Spinal cord (tissue), 10 donors: ENCODE measurements around the gene MIDN. TPM values are rescaled to one million over a fixed set of nuclear protein-coding genes. Genes with fewer than 3 reads are reported as not detected.

Experiments
- DNase-seq, 6 donors: peaks; one replicate each; pipeline versions ENCODE4 v3.0.0 to v3.0.0-alpha.2; 2013 to 2015; ENCODE audit warnings: low spot score in 6 of 6, low read depth in 4 of 6
- H3K27ac ChIP-seq: one replicate; pipeline ENCODE4 v1.5.1; 2013; ENCODE audit warnings: low read depth, low read length, control low read depth
- H3K27me3 ChIP-seq: one replicate; pipeline ENCODE4 v1.6.1; 2013; ENCODE audit warnings: low read length; ENCODE audit not compliant: control insufficient read depth, insufficient read depth
- H3K36me3 ChIP-seq: one replicate; pipeline ENCODE4 v1.6.1; 2013; ENCODE audit warnings: low read length; ENCODE audit not compliant: control insufficient read depth, insufficient read depth
- H3K4me1 ChIP-seq: one replicate; pipeline ENCODE4 v1.6.1; 2013; ENCODE audit warnings: low read length; ENCODE audit not compliant: control insufficient read depth, insufficient read depth
- H3K4me3 ChIP-seq: one replicate; pipeline ENCODE4 v1.5.1; 2013; ENCODE audit warnings: low read depth, low read length, control low read depth
- H3K9me3 ChIP-seq: one replicate; pipeline ENCODE4 v1.6.1; 2013; ENCODE audit warnings: low read length; ENCODE audit not compliant: control insufficient read depth, insufficient read depth
- whole genome bisulfite sequencing: methylation state at CpG from one replicate; pipeline ENCODE4 v1.1.5; 2013; ENCODE audit warnings: missing lambda C conversion rate; ENCODE audit not compliant: insufficient coverage; 5-methylcytosine and 5-hydroxymethylcytosine counted together
- polyA plus RNA-seq, 2 donors: library from polyadenylated mRNA; unstranded; fragments of 120-200 nt; gene quantifications; one replicate each; pipeline ENCODE4 v1.2.1, GENCODE V29; 2013; ENCODE audit not compliant: insufficient read length in 2 of 2
- total RNA-seq, 2 donors: library from RNA; depleted of rRNA in 1 of 2; stranded (reverse); fragments of 120-200 nt in 1 of 2; fragments of >200 nt in 1 of 2; gene quantifications; one replicate each; pipeline versions ENCODE4 v1.2.3 to v1.2.4, GENCODE V29; 2013 to 2014
- donor health status: healthy.

Gene MIDN
- total and polyA plus RNA-seq, 4 donors: 13.3 to 97.1 (median 54.6) TPM

GRCh38 chr19:1258163-1258492 lies 9.7 kb downstream of the MIDN start:
- Histone ChIP-seq H3K27me3 (no peaks in the 10 kb centered on the region), H3K4me1 (peaks cover 95% of the 10 kb centered on the region), H3K9me3 (no peaks in the 10 kb centered on the region), H3K4me3 (no peak overlapping the region), H3K36me3 (peaks cover 72% of the 10 kb centered on the region), H3K27ac (peak overlapping the region; percentile 52)
- 48% methylated on average over 6 of the region's 8 CpGs for WGBS
- DNase-seq: no peak

DNA sequence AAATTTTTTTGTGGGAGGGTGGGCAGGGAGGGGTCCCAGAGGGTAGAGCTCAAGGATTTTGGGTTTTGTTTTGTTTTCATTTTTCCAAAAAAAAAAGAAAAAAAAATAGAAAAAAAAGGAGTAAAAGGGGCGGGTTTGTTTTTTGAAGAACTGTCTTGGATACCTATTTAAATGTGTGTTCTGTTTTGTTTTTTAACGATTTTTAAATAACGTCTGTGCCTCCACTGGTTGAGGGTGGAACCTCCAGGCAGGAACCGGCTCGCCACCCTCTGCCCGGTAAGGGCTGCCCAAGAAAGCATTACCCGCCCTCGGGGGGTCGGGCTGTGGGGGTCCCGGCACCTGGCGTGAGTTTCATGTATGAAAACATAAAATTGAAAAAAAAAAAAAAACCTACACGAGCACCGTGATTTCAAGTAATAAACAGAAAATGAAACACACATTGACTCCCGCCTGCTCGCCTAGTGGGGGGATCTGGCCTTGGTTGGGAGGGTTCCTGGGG lies 10.4 kb downstream of the MIDN start:
- no peak for DNase-seq
- H3K4me3 ChIP-seq: no peak overlapping the region
- H3K27ac ChIP-seq: peak overlapping the region; percentile 86
- WGBS: 33% methylated on average over 3 of the region's 15 CpGs
- peaks cover 66% of the 10 kb centered on the region for H3K36me3 ChIP-seq
- peaks cover 95% of the 10 kb centered on the region for H3K4me1 ChIP-seq
- H3K27me3 ChIP-seq: no peaks in the 10 kb centered on the region
- no peaks in the 10 kb centered on the region for H3K9me3 ChIP-seq

DNA sequence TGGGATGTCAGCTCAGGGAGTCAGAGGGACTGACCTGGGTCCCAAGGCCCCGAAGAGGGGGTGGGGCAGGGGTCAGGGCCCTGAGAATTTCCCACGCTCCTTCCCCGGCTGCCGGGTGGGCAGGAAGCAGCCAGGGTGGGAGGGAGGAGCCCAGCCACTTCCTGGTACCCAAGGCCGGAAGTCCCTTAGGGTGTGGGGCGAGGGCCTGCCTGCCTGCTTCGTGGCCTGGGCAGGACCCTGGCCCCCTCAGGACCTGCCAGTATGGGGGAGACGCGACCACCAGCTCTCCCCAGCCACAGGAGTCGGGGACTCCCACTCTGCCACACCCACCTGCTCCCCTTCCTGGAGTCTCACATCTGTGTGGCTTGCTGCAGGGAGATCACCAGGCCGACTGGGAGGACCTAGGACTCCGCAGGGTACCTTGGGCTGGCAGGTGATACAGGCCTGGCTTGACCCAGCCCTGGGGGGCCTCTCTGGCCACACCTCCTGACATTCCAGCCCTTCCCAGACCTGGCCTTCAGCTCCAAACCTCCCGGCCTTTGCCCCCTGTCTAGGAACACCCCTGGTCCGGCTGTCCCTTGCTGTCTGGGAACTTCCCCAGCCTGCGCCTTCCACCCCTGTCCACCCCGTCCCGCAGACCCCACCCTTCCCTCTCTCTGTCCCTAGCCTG lies 11.0 kb downstream of the MIDN start:
- Histone ChIP-seq H3K9me3 (no peaks in the 10 kb centered on the region), H3K27me3 (no peaks in the 10 kb centered on the region), H3K4me1 (peaks cover 93% of the 10 kb centered on the region), H3K36me3 (peaks cover 61% of the 10 kb centered on the region), H3K27ac (peak overlapping the region; percentile 86), H3K4me3 (no peak overlapping the region)
- WGBS: 35% methylated on average over 14 of the region's 17 CpGs
- DNase-seq: peak in 1 of 6 donors; percentile 17

GRCh38 chr19:1259876-1260748 lies 11.7 kb downstream of the MIDN start:
- peak overlapping the region; percentile 86 for H3K27ac ChIP-seq
- H3K9me3 ChIP-seq: no peaks in the 10 kb centered on the region
- DNase-seq: peak in 2 of 6 donors; percentile 3 to 48
- H3K36me3 ChIP-seq: peaks cover 59% of the 10 kb centered on the region
- 24% methylated on average over 22 of the region's 33 CpGs for WGBS
- peak overlapping the region; percentile 41 for H3K4me3 ChIP-seq
- H3K27me3 ChIP-seq: no peaks in the 10 kb centered on the region
- H3K4me1 ChIP-seq: peaks cover 93% of the 10 kb centered on the region

GRCh38 chr19:1260749-1261537 lies 12.6 kb downstream of the MIDN start:
- DNase-seq: peak in 5 of 6 donors; percentile 92 to 99 (median 95)
- Histone ChIP-seq H3K4me1 (peaks cover 93% of the 10 kb centered on the region), H3K9me3 (no peaks in the 10 kb centered on the region), H3K27me3 (no peaks in the 10 kb centered on the region), H3K36me3 (peaks cover 55% of the 10 kb centered on the region), H3K4me3 (peak overlapping the region; percentile 61), H3K27ac (peak overlapping the region; percentile 91)
- under 1% methylated on average over 75 of the region's 83 CpGs for WGBS

GRCh38 chr19:1261538-1261797 lies 13.1 kb downstream of the MIDN start:
- H3K9me3 ChIP-seq: no peaks in the 10 kb centered on the region
- H3K27ac ChIP-seq: peak overlapping the region; percentile 91
- DNase-seq: no peak
- no peaks in the 10 kb centered on the region for H3K27me3 ChIP-seq
- peaks cover 93% of the 10 kb centered on the region for H3K4me1 ChIP-seq
- H3K36me3 ChIP-seq: peaks cover 52% of the 10 kb centered on the region
- peak overlapping the region; percentile 61 for H3K4me3 ChIP-seq
- 11% methylated on average over 14 of the region's 14 CpGs for WGBS

DNA sequence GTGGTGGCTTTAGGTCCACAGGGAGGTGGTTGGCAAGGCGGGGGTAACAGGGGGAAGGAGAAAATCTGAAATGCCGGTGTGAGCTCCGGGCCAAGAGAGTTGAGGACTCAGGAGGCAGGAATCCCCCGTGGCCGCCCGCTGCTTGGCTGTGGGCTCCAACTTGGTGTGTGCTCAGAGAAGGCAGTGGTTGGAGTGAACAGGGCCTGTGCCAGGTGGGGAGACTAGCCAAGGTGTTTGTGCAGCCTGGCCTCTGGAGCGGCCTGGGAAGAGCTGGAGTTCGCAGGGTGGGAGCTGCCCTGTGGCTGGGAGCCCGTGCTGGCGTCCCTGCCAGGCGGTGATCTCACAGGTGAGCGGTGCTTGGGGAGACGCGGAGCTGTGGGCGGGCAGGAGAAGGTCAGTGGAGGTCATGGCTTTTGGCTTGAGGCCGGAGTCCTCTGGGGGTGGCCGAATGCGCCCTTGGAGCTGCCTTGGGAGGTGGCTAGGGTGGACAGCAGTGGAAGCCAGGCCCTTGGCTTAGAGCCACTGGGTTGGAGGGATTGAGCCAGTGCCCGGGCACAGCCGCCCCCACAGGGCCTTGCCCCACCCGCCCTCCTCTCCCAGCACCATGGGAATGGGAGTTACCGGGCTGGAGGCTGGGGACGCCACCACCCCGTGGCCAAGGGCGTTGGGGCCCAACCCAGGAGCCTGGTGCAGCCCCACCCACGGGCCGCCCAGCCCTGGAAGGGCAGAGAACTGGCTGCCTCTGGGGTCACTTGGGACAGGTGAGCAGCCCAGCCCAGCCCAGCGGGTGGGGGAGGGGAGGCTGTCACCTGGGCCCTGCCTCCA lies 13.6 kb downstream of the MIDN start:
- no peaks in the 10 kb centered on the region for H3K9me3 ChIP-seq
- H3K27ac ChIP-seq: peak overlapping the region; percentile 91
- peaks cover 91% of the 10 kb centered on the region for H3K4me1 ChIP-seq
- peak overlapping the region; percentile 61 for H3K4me3 ChIP-seq
- no peaks in the 10 kb centered on the region for H3K27me3 ChIP-seq
- DNase-seq: peak in 1 of 6 donors; percentile 12
- 48% methylated on average over 23 of the region's 28 CpGs for WGBS
- H3K36me3 ChIP-seq: peaks cover 47% of the 10 kb centered on the region

GRCh38 chr19:1262623-1263123 lies 14.3 kb downstream of the MIDN start:
- H3K36me3 ChIP-seq: peaks cover 40% of the 10 kb centered on the region
- H3K9me3 ChIP-seq: no peaks in the 10 kb centered on the region
- H3K27ac ChIP-seq: peak overlapping the region; percentile 91
- peak overlapping the region; percentile 5 for H3K4me3 ChIP-seq
- 47% methylated on average over 17 of the region's 21 CpGs for WGBS
- H3K27me3 ChIP-seq: no peaks in the 10 kb centered on the region
- DNase-seq: no peak
- H3K4me1 ChIP-seq: peaks cover 91% of the 10 kb centered on the region

GRCh38 chr19:1263188-1263587 lies 14.8 kb downstream of the MIDN start:
- Histone ChIP-seq H3K27ac (peak overlapping the region; percentile 91), H3K27me3 (no peaks in the 10 kb centered on the region), H3K4me1 (peaks cover 91% of the 10 kb centered on the region), H3K9me3 (no peaks in the 10 kb centered on the region), H3K36me3 (peaks cover 35% of the 10 kb centered on the region), H3K4me3 (no peak overlapping the region)
- no peak for DNase-seq
- WGBS: 78% methylated on average over 1 of the region's 5 CpGs
